Measurements from ENCODE around the gene HIBADH. TPM values are rescaled to one million over a fixed set of nuclear protein-coding genes. Genes with fewer than 3 reads are reported as not detected.

HIBADH gene
- total RNA-seq, 3 donors from 2014 or later: 26.2 to 49.2 (median 30.1) TPM

DNA sequence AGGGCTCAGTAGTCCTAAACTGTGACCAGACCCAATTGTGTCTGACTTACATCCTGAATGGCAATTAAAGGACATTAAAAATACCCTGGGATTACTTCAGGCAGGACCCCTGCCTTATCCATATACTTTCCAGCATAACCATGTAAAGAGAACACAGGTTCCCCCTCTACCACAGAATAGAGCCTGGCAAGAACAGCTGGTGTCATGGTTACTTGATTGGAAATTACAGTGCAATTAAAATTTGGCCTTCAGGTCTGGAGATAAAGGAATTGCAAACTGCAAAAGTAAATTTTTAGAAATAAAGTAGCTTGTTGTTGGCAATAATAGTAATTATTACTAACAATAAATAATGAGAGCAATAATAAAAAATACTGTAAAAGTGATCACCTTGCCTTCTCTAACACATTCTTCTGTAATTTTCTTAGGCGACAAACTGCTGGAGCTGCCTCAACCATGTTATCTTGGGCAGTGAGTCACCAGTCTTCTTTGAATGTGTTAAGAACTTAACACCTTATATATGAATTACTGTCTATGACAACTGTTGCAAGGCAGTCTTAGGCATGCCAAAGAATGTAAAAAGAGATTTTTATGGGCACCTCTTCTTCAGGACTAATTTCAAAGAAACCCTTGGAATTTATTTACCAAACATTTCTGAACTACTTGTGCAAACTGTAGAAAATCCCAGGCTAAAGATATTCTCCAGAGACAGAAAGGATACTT is 53.7 kb downstream of the HIBADH start:
- H3K4me3 ChIP-seq: no peak overlapping the region
- no peaks in the 10 kb centered on the region for H3K36me3 ChIP-seq (ENCODE audit: low read depth)
- ATAC-seq (no peak), DNase-seq (no peak)
- no peaks in the 10 kb centered on the region for H3K9me3 ChIP-seq
- TF ChIP-seq, protein P1, sequence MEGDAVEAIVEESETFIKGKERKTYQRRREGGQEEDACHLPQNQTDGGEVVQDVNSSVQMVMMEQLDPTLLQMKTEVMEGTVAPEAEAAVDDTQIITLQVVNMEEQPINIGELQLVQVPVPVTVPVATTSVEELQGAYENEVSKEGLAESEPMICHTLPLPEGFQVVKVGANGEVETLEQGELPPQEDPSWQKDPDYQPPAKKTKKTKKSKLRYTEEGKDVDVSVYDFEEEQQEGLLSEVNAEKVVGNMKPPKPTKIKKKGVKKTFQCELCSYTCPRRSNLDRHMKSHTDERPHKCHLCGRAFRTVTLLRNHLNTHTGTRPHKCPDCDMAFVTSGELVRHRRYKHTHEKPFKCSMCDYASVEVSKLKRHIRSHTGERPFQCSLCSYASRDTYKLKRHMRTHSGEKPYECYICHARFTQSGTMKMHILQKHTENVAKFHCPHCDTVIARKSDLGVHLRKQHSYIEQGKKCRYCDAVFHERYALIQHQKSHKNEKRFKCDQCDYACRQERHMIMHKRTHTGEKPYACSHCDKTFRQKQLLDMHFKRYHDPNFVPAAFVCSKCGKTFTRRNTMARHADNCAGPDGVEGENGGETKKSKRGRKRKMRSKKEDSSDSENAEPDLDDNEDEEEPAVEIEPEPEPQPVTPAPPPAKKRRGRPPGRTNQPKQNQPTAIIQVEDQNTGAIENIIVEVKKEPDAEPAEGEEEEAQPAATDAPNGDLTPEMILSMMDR (IDR thresholded peaks at IDR 0.05): no peak
- H3K4me1 ChIP-seq (ENCODE audit: low read depth): peaks cover 3% of the 10 kb centered on the region
- intact Hi-C loops (cut with DNase I, micrococcal nuclease): no loop called here

DNA sequence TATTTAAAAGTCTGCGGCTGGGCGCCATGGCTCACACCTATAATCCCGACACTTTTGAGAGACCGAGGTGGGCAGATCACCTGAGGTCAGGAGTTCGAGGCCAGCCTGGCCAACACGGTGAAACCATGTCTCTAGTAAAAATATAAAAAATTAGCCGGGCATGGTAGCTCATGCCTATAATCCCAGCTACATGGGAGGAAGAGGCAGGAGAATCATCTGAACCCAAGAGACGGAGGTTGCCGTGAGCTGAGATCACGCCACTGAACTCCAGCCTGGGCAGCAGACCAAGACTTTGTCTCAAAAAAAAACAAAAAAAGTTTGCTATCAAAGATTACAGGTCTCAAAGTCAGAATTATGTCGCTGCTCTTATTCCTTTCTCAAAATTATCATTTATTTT is 55.5 kb downstream of the HIBADH start:
- Histone ChIP-seq H3K4me1 (ENCODE audit: low read depth) (peaks cover 3% of the 10 kb centered on the region), H3K9me3 (no peaks in the 10 kb centered on the region), H3K36me3 (ENCODE audit: low read depth) (no peaks in the 10 kb centered on the region), H3K4me3 (no peak overlapping the region)
- no peak for DNase-seq
- no peak for ATAC-seq
- TF ChIP-seq, protein P1 (IDR thresholded peaks at IDR 0.05): no peak
- intact Hi-C loops (cut with DNase I, micrococcal nuclease): no loop called here

DNA sequence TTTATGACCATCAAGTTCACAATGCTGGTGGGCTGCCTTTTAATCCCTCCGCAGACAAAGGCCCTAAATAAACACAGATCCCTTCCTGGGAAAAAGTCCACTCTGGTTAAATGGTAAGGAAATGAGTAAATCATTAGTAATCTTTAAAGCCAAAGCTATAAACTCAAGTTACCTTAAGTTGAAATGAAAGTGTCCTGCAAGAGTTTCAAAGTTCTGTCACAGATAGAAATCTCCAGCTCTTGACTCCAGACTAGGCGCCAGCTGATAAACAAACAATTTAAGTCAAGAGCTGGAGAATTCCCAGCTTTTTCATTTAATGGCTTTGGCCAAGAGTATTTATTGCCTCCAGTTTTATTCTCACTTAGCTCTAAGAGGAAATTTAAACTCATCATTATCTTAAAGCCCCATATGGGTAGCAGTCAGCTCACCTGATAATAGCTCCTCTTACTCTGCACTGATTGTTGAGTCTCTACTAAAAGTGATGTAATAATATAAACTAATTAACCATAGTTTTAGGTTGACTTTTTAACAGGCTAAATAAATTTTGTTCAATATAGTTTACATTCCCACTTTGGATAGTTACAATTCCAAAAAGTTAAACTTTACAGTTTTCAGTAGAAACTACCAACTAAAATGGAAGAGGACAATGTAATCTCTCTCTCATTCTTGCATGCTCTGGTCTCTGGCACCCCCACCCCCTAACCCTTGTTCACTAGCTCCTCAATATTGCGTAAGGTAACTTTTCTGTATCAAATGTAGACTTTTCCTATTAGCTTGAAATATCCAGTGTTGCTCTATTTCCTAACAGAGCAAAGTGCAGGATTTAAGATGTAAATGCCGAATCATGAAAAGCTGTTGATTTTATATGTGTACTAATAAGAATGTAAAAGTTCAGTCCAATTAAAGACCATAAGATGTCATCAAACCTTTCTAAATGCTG is 56.1 kb downstream of the HIBADH start:
- no peaks in the 10 kb centered on the region for H3K36me3 ChIP-seq (ENCODE audit: low read depth)
- no peak overlapping the region for H3K4me3 ChIP-seq
- TF ChIP-seq, protein P1 (IDR thresholded peaks at IDR 0.05): no peak
- ATAC-seq: peak; percentile 37
- no peaks in the 10 kb centered on the region for H3K9me3 ChIP-seq
- intact Hi-C loops (cut with DNase I, micrococcal nuclease): no loop called here
- no peak for DNase-seq
- peaks cover 3% of the 10 kb centered on the region for H3K4me1 ChIP-seq (ENCODE audit: low read depth)

DNA sequence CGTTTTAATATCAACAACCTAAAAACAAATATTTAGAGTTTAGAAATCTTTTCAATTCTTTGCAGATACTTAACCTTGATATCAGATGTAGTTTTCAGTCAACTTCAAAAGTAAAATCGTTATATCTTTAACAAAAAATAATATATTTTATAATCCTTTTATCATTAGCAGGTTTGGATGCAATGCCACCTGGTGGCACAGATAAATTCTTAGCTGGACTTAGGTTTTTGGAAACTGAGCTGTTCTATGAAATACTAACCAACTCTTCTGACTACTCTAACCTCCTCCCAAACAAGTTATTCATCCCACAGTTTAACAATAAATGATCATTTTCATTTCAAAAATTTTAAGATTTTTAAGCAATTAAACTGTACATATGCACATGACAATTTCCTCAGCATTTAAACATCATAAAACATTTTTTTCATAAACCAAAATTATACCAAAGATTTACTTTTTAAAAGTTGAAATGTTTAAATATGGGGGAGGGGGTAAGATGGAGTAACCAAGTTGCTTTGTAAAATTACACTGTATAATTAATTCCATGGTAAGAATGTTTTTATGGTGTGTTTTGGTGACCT is 56.9 kb downstream of the HIBADH start:
- H3K36me3 ChIP-seq (ENCODE audit: low read depth): no peaks in the 10 kb centered on the region
- intact Hi-C loops (cut with DNase I, micrococcal nuclease): no loop called here
- DNase-seq (peak in 1 of 3 donors; percentile 54), ATAC-seq (no peak)
- peaks cover 3% of the 10 kb centered on the region for H3K4me1 ChIP-seq (ENCODE audit: low read depth)
- no peaks in the 10 kb centered on the region for H3K9me3 ChIP-seq
- TF ChIP-seq, protein P1 (IDR thresholded peaks at IDR 0.05): no peak
- H3K4me3 ChIP-seq: no peak overlapping the region

DNA sequence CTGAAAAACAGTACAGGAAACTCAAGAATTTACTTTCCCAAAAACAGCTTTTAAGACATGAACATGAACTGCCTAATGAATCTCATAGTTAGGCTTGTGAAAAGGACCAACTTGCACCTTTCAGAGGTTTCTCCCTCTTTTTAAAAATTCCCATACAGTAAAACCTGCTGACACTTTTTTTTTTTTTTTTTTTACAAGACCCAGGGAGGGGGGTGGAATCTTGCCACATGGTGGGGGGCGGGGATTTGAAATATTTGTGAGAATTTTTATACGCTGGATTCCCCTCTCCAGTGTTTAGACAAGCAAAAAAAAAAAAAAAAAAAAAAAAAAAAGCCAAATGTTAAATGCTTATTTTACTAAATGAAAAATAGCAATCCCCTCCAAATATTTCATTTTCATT is 57.4 kb downstream of the HIBADH start:
- H3K36me3 ChIP-seq (ENCODE audit: low read depth): no peaks in the 10 kb centered on the region
- H3K4me3 ChIP-seq: no peak overlapping the region
- H3K9me3 ChIP-seq: no peaks in the 10 kb centered on the region
- TF ChIP-seq, protein P1 (IDR thresholded peaks at IDR 0.05): no peak
- ATAC-seq (no peak), DNase-seq (no peak)
- intact Hi-C loops (cut with DNase I, micrococcal nuclease): no loop called here
- H3K4me1 ChIP-seq (ENCODE audit: low read depth): peaks cover 3% of the 10 kb centered on the region

Measured in mucosa of descending colon (tissue), 3 donors.